HepG2 (cell line): ENCODE measurements around the gene EIF3CL.
"Not testable (repeated sequence)": the region's sequence is repeated elsewhere in the genome, so short reads cannot be mapped to it uniquely, and the experiment has no call there.

Experiments
- ADNP ChIP-seq: sonication (generic); formaldehyde crosslinking; IDR thresholded peaks from 2 replicates; pipeline ENCODE4 v1.4.0; 2020; ENCODE audit warnings: missing genetic modification reagents
- FUBP1 ChIP-seq: sonication (generic); formaldehyde crosslinking; IDR thresholded peaks from 2 replicates; pipeline ENCODE4 v1.5.1; 2020; ENCODE audit warnings: missing genetic modification reagents, mild to moderate bottlenecking, borderline replicate concordance
- KLF16 ChIP-seq, 2 experiments: sonication (generic) in 1 of 2; formaldehyde crosslinking in 1 of 2; IDR thresholded peaks; 2 replicates each; pipeline versions ENCODE4 v1.6.1 to v1.8.0; 2016 to 2023; ENCODE audit warnings: missing genetic modification reagents in 2 of 2, missing compliant biosample characterization in 1 of 2
- POLR2A ChIP-seq, 2 experiments: IDR thresholded peaks; 2 replicates each; pipeline ENCODE4 v1.6.1; 2011; ENCODE audit warnings: low read depth in 2 of 2, low read length in 2 of 2, mild to moderate bottlenecking in 1 of 2, moderate library complexity in 1 of 2; ENCODE audit not compliant: insufficient read depth in 1 of 2
- RERE ChIP-seq: IDR thresholded peaks from 2 replicates; pipeline ENCODE4 v1.6.1; 2016; ENCODE audit warnings: low read depth, missing genetic modification reagents, missing compliant biosample characterization
- YY1 ChIP-seq: IDR thresholded peaks from 2 replicates; pipeline ENCODE4 v1.6.1; 2011; ENCODE audit warnings: low read length, low read depth, moderate library complexity, mild to moderate bottlenecking; ENCODE audit not compliant: insufficient read depth, insufficient replicate concordance

DNA sequence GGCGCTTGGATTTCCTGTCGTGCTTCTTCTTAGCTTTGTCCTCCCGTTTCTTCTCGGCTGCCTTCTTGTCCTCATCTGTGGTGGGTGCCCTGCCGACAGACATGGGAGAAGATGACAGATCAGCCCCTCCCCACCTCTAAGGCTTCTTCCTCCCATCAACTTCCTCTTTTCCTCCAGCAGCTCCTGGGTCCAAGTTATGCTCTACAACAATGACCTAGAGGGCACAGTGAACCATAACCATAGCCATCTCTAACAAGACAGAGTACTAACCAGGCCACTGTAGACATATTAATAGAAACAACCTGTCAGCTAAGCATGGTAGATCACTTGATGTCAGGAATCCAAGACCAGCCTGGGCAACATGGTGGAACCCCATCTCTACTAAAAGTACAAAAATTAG lies 11.6 kb downstream of the EIF3CL start:
- TF ChIP-seq RERE (CRISPR knock-in tag); FUBP1 (CRISPR knock-in tag); KLF16 (CRISPR knock-in tag; IDR thresholded peaks at IDR 0.05); ADNP (CRISPR knock-in tag); POLR2A (IDR thresholded peaks at IDR 0.05; ENCODE audit: insufficient read depth in 1 of 2, low read depth in 2 of 2, low read length in 2 of 2); YY1: not testable (repeated sequence)
